ENCODE results near the gene MAP3K20. TPM values are rescaled to one million over a fixed set of nuclear protein-coding genes. Genes with fewer than 3 reads are reported as not detected.

MAP3K20 gene
- total and polyA plus RNA-seq, 10 donors: 3.2 to 24.1 (median 14.6) TPM

DNA sequence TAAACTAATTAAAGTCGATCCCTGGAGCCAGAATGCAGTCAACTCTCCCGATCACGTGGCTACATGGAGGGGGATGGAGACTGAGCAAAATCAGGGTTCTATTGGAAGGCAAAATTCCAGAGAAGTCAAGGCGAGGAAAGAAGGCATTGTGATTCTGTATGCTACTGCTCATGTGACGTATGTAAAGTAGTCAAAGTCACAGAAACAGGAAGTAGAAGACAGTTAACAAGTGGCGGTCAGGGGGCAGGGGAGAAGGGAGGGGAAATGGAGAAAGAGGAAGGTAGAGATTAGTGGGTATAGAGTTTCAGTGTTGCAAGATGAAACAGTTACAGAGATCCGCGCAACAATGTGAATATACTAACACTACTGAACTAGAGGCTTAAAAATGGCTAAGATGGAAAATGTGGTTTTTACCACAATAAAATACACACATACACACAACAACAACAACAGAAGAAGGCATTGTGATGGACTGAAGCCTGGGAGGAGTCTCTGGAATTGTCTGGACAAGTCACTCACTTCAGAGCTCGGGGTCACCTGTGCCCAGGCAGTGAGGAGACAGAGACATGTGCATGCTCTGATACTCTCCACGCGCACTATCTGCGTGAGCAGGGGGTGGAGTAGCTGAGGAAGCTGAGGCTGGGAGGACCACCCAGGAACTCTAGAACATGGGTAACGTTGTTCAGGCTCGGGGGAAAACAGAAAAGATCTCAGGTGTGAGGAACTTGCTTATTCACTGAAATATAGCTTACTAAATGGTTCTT is 189.1 kb downstream of the MAP3K20 start:
- H3K27me3 ChIP-seq (replicated peaks in 1 of 7): no peaks in the 10 kb centered on the region
- no peaks in the 10 kb centered on the region for H3K9me3 ChIP-seq
- peaks cover 0 to 33% (median 4%) of the 10 kb centered on the region in 6 donors for H3K36me3 ChIP-seq
- WGBS, 5 donors: 36 to 57% (median 53%) methylated on average over 14 of the region's 14 CpGs
- peak; percentile 80 for DNase-seq
- peak overlapping the region in 2 of 8 donors; percentile 8 to 50 for H3K4me3 ChIP-seq
- intact Hi-C loops (cut with DNase I; ENCODE audit: low total_unique reads): no loop called here
- H3K27ac ChIP-seq: peak overlapping the region in 6 of 8 donors; percentile 2 to 79 (median 50)
- H3K4me1 ChIP-seq: peaks cover 0 to 22% (median 1%) of the 10 kb centered on the region in 6 donors
- TF ChIP-seq POLR2AphosphoS5 (IDR thresholded peaks at IDR 0.05) (peak in 1 of 3 donors; percentile 46), CTCF (IDR thresholded peaks at IDR 0.05 in 8 of 11, conservative IDR thresholded peaks at IDR 0.05 in 3 of 11) (no peak), POLR2A (IDR thresholded peaks at IDR 0.05) (no peak)

DNA sequence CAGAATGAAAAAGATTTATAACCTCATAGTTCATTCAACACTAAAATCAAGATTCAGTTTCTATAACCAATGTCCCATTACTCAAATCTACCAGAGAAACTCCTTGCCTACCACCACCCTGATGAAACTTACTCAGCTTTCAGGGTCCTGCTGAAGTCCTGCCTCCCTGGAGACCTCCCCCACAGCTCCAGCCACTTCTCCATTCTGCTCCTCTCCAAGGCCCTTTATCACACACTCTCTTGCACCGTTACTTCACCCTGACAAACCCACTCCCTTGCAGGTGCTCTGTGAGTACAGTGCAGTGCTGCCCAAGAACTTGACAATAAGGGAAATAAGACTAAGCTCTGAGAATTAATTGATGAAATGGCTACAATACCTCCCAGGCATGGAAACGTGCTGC is 195.5 kb downstream of the MAP3K20 start:
- no peaks in the 10 kb centered on the region for H3K4me1 ChIP-seq
- H3K27me3 ChIP-seq (replicated peaks in 1 of 7): no peaks in the 10 kb centered on the region
- peaks cover 0 to 16% (median 8%) of the 10 kb centered on the region in 8 donors for H3K9me3 ChIP-seq
- no peak overlapping the region for H3K27ac ChIP-seq
- TF ChIP-seq CTCF (IDR thresholded peaks at IDR 0.05 in 8 of 11, conservative IDR thresholded peaks at IDR 0.05 in 3 of 11) (no peak), POLR2AphosphoS5 (IDR thresholded peaks at IDR 0.05) (no peak), POLR2A (IDR thresholded peaks at IDR 0.05) (no peak)
- intact Hi-C loops (cut with DNase I; ENCODE audit: low total_unique reads): no loop called here
- WGBS, 5 donors: 60 to 81% (median 77%) methylated on average over 2 of the region's 2 CpGs
- H3K4me3 ChIP-seq: no peak overlapping the region
- H3K36me3 ChIP-seq: peaks cover 0 to 8% (median 2%) of the 10 kb centered on the region in 6 donors
- DNase-seq: no peak

DNA sequence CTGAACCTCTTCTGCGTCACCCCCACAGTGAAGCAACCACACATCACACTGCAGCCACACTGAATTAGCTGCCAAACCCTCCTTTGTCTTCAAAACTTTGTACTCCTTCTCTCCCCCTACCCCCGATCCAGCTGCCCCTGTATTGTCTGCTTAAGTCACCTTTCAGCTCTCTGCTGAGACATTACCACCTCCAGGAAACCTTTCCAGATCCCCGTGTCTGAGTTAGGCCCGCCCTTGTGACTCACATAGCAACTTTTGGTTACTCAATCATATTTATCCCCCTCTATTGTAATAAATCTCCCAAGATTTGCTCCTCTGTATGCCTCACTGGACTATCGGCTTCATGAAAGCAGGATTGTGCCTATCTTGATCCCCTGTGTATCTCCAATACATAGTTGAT is 196.2 kb downstream of the MAP3K20 start:
- intact Hi-C loops (cut with DNase I; ENCODE audit: low total_unique reads): no loop called here
- H3K27me3 ChIP-seq (replicated peaks in 1 of 7): no peaks in the 10 kb centered on the region
- WGBS, 5 donors: 78 to 91% (median 82%) methylated on average over 5 of the region's 5 CpGs

More for the DNA sequence above, 196.2 kb downstream of the MAP3K20 start:
- Histone ChIP-seq H3K36me3 (peaks cover 0 to 2% (median 0%) of the 10 kb centered on the region in 6 donors), H3K9me3 (peaks cover 0 to 16% (median 8%) of the 10 kb centered on the region in 8 donors), H3K27ac (no peak overlapping the region), H3K4me1 (no peaks in the 10 kb centered on the region), H3K4me3 (no peak overlapping the region)
- no peak for DNase-seq
- TF ChIP-seq CTCF (IDR thresholded peaks at IDR 0.05 in 8 of 11, conservative IDR thresholded peaks at IDR 0.05 in 3 of 11) (no peak), POLR2A (IDR thresholded peaks at IDR 0.05) (no peak), POLR2AphosphoS5 (IDR thresholded peaks at IDR 0.05) (no peak)
